Activated CD8-positive, alpha-beta memory T cell treated with anti-CD3 and anti-CD28 coated beads, Interleukin-2, amount 50 U/mL, for 4 hours (primary cell): Measurements from ENCODE around the gene DOCK1.
"Not testable (repeated sequence)": the region's sequence is repeated elsewhere in the genome, so short reads cannot be mapped to it uniquely, and the experiment has no call there.

Source experiments
- DNase-seq: peaks from one replicate; pipeline ENCODE4 v3.0.0-alpha.2; 2020

The DOCK1 gene

GRCh38 chr10:126903656-126904360, 1.4 kb upstream of the DOCK1 start:
- no peak for DNase-seq

GRCh38 chr10:126904516-126904817, 761 bp upstream of the DOCK1 start:
- no peak for DNase-seq

GRCh38 chr10:126905776-126906703, 812 bp downstream of the DOCK1 start:
- DNase-seq = no peak

GRCh38 chr10:126906704-126907422, 1.6 kb downstream of the DOCK1 start:
- DNase-seq = no peak

GRCh38 chr10:126907423-126907970, 2.3 kb downstream of the DOCK1 start:
- no peak for DNase-seq

- no peak for DNase-seq
These were observed 3.0 kb downstream of the DOCK1 start for GRCh38 chr10:126908225-126908624.

- DNase-seq = no peak
These were observed 3.5 kb downstream of the DOCK1 start for GRCh38 chr10:126908729-126909128.

GRCh38 chr10:126909147-126909546, 3.9 kb downstream of the DOCK1 start:
- no peak for DNase-seq

- no peak for DNase-seq
These were observed 5.0 kb downstream of the DOCK1 start for GRCh38 chr10:126910196-126910595.

GRCh38 chr10:126910798-126911197, 5.6 kb downstream of the DOCK1 start:
- DNase-seq = no peak

- no peak for DNase-seq
These were observed 6.1 kb downstream of the DOCK1 start for GRCh38 chr10:126911301-126911700.

- no peak for DNase-seq
These were observed 8.1 kb downstream of the DOCK1 start for GRCh38 chr10:126913316-126913715.

GRCh38 chr10:126914561-126914960, 9.3 kb downstream of the DOCK1 start:
- DNase-seq = no peak

- DNase-seq = not testable (repeated sequence)
These were observed 11.7 kb downstream of the DOCK1 start for GRCh38 chr10:126916952-126917351.

- DNase-seq = no peak
These were observed 12.1 kb downstream of the DOCK1 start for GRCh38 chr10:126917375-126917774.

GRCh38 chr10:126917975-126918908, 13.0 kb downstream of the DOCK1 start:
- no peak for DNase-seq

- no peak for DNase-seq
These were observed 14.2 kb downstream of the DOCK1 start for GRCh38 chr10:126919426-126919825.

GRCh38 chr10:126921162-126921561, 15.9 kb downstream of the DOCK1 start:
- no peak for DNase-seq

GRCh38 chr10:126921974-126922525, 16.8 kb downstream of the DOCK1 start:
- no peak for DNase-seq

- DNase-seq = no peak
These were observed 19.1 kb downstream of the DOCK1 start for GRCh38 chr10:126924180-126924914.

GRCh38 chr10:126924915-126925300, 19.7 kb downstream of the DOCK1 start:
- DNase-seq = no peak
